ENCODE data around the gene CD302.
A peak's percentile ranks its signal among the peaks of the same experiment; 100 is the strongest.
"Not testable (repeated sequence)": the region's sequence is repeated elsewhere in the genome, so short reads cannot be mapped to it uniquely, and the experiment has no call there.

The CD302 gene

GRCh38 chr2:159797543-159798375 lies at the start of gene CD302:
Gene CD302 (minus strand): TSS chr2:159798208. CDS start chr2:159798198, 10 bp downstream.
- peak; percentile 78 for DNase-seq

GRCh38 chr2:159846564-159846963 lies 48.6 kb upstream of the CD302 start:
- no peak for DNase-seq

GRCh38 chr2:159840616-159841015 lies 42.6 kb upstream of the CD302 start:
- DNase-seq, result no peak

- no peak for DNase-seq
These were observed 34.9 kb upstream of the CD302 start for GRCh38 chr2:159832858-159833257.

GRCh38 chr2:159832026-159832425 lies 34.0 kb upstream of the CD302 start:
- no peak for DNase-seq

GRCh38 chr2:159829376-159829775 lies 31.4 kb upstream of the CD302 start:
- no peak for DNase-seq

- no peak for DNase-seq
These were observed 30.7 kb upstream of the CD302 start for GRCh38 chr2:159828738-159829137.

GRCh38 chr2:159822478-159822833 lies 24.4 kb upstream of the CD302 start:
- DNase-seq, result not testable (repeated sequence)

- not testable (repeated sequence) for DNase-seq
These were observed 23.9 kb upstream of the CD302 start for GRCh38 chr2:159821775-159822477.

GRCh38 chr2:159818940-159819339 lies 20.9 kb upstream of the CD302 start:
- no peak for DNase-seq

GRCh38 chr2:159817283-159817682 lies 19.3 kb upstream of the CD302 start:
- no peak for DNase-seq

GRCh38 chr2:159811232-159811631 lies 13.2 kb upstream of the CD302 start:
- no peak for DNase-seq

GRCh38 chr2:159808032-159808425 lies 10.0 kb upstream of the CD302 start:
- no peak for DNase-seq

GRCh38 chr2:159807183-159808031 lies 9.4 kb upstream of the CD302 start:
- no peak for DNase-seq

GRCh38 chr2:159804941-159805340 lies 6.9 kb upstream of the CD302 start:
- no peak for DNase-seq

GRCh38 chr2:159803235-159803962 lies 5.4 kb upstream of the CD302 start:
- no peak for DNase-seq

GRCh38 chr2:159802673-159803072 lies 4.7 kb upstream of the CD302 start:
- no peak for DNase-seq

- no peak for DNase-seq
These were observed 1.8 kb upstream of the CD302 start for GRCh38 chr2:159799833-159800232.

- no peak for DNase-seq
These were observed 343 bp upstream of the CD302 start for GRCh38 chr2:159798376-159798725.

- DNase-seq, result no peak
These were observed 824 bp downstream of the CD302 start for GRCh38 chr2:159797225-159797542.

- no peak for DNase-seq
These were observed 1.9 kb downstream of the CD302 start for GRCh38 chr2:159795841-159796690.

GRCh38 chr2:159793326-159793725 lies 4.7 kb downstream of the CD302 start:
- no peak for DNase-seq

Data from right forelimb (tissue), 1 donor.